K562 (cell line): ENCODE results near the gene CXCR2.

Experiments used
- DACH1 ChIP-seq: fragments of 450-650 bp; IDR thresholded peaks from 2 replicates; pipeline ENCODE4 v1.6.1; 2018; ENCODE audit not compliant: partially characterized antibody
- HMG20B ChIP-seq: fragments of 250-450 bp; sonication (Bioruptor Pico); IDR thresholded peaks from 2 replicates; pipeline ENCODE4 v1.5.0; 2021; ENCODE audit warnings: mild to moderate bottlenecking
- HNRNPUL1 ChIP-seq: fragments of 200-400 bp; formaldehyde crosslinking; IDR thresholded peaks from 2 replicates; pipeline ENCODE4 v1.6.1; 2017; ENCODE audit warnings: low read length
- MTF1 ChIP-seq: fragments of 250-450 bp; sonication (Bioruptor Pico); IDR thresholded peaks from 2 replicates; pipeline ENCODE4 v1.9.0; 2021; ENCODE audit warnings: moderate library complexity, mild to moderate bottlenecking, inconsistent platforms, borderline replicate concordance
- SAP30 ChIP-seq: fragments of 200-600 bp; sonication (generic); IDR thresholded peaks from 2 replicates; pipeline ENCODE4 v1.6.1; 2012; ENCODE audit warnings: borderline replicate concordance, low read depth, mild to moderate bottlenecking, moderate library complexity, low read length, control low read depth, inconsistent platforms; ENCODE audit not compliant: insufficient read depth, poor library complexity, severe bottlenecking
- TF ChIP-seq, protein P1 (sequence below): sonication (generic); formaldehyde crosslinking; IDR thresholded peaks from 2 replicates; pipeline ENCODE4 v1.8.0; 2022; ENCODE audit warnings: mild to moderate bottlenecking, missing genetic modification reagents
- TF ChIP-seq, protein P2 (sequence below): fragments of 450-650 bp; formaldehyde crosslinking; IDR thresholded peaks from 2 replicates; pipeline ENCODE4 v1.4.0; 2020; ENCODE audit warnings: mild to moderate bottlenecking, moderate library complexity
- TF ChIP-seq, protein P3 (sequence below): fragments of 250-450 bp; sonication (Bioruptor Pico); IDR thresholded peaks from 2 replicates; pipeline ENCODE4 v1.4.0; 2020; ENCODE audit warnings: mild to moderate bottlenecking, moderate library complexity, borderline replicate concordance
- TF ChIP-seq, protein P4 (sequence below): conservative IDR thresholded peaks from 2 replicates; pipeline ENCODE4 v1.6.1; 2011; ENCODE audit warnings: low read depth, mild to moderate bottlenecking, low read length; ENCODE audit not compliant: control insufficient read depth
- TF ChIP-seq, protein P5 (sequence below), 3 experiments: IDR thresholded peaks in 2 of 3; conservative IDR thresholded peaks in 1 of 3; 2 replicates each; pipeline ENCODE4 v1.5.1; 2011 to 2012; ENCODE audit warnings: low read length in 3 of 3, mild to moderate bottlenecking in 3 of 3, control low read depth in 2 of 3, improper control_type of control experiment in 1 of 3, inconsistent platforms in 1 of 3, low read depth in 1 of 3, mixed read lengths in 1 of 3, moderate library complexity in 1 of 3; ENCODE audit not compliant: insufficient read depth in 2 of 3
- TF ChIP-seq, protein P6 (sequence below), 2 experiments: fragments of 150-350 bp in 1 of 2; IDR thresholded peaks; 2 replicates each; pipeline ENCODE4 v1.6.1; 2012 to 2016; ENCODE audit warnings: low read depth in 2 of 2, low read length in 2 of 2, mild to moderate bottlenecking in 1 of 2, moderate library complexity in 1 of 2

DNA sequence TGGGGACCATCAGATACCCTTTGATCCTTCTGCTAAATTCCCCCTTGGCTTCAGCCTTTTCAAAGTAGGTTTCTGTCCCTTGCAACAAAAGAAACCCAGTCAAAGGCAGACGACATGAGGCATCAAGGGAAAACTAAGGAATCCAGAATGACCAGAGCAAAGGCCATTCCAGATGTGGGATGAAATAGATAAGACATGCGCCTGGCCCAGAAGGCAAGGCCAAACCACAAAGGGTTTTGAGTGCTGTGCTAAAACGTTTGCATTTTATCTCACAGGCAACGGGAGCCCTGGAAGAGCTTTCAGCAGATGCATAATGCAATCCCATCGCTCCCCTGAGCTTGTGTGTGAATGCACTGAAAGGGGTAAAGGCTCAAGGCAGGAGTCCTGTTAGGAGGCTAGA, 23.3 kb downstream of the CXCR2 start:
- TF ChIP-seq, protein P1, sequence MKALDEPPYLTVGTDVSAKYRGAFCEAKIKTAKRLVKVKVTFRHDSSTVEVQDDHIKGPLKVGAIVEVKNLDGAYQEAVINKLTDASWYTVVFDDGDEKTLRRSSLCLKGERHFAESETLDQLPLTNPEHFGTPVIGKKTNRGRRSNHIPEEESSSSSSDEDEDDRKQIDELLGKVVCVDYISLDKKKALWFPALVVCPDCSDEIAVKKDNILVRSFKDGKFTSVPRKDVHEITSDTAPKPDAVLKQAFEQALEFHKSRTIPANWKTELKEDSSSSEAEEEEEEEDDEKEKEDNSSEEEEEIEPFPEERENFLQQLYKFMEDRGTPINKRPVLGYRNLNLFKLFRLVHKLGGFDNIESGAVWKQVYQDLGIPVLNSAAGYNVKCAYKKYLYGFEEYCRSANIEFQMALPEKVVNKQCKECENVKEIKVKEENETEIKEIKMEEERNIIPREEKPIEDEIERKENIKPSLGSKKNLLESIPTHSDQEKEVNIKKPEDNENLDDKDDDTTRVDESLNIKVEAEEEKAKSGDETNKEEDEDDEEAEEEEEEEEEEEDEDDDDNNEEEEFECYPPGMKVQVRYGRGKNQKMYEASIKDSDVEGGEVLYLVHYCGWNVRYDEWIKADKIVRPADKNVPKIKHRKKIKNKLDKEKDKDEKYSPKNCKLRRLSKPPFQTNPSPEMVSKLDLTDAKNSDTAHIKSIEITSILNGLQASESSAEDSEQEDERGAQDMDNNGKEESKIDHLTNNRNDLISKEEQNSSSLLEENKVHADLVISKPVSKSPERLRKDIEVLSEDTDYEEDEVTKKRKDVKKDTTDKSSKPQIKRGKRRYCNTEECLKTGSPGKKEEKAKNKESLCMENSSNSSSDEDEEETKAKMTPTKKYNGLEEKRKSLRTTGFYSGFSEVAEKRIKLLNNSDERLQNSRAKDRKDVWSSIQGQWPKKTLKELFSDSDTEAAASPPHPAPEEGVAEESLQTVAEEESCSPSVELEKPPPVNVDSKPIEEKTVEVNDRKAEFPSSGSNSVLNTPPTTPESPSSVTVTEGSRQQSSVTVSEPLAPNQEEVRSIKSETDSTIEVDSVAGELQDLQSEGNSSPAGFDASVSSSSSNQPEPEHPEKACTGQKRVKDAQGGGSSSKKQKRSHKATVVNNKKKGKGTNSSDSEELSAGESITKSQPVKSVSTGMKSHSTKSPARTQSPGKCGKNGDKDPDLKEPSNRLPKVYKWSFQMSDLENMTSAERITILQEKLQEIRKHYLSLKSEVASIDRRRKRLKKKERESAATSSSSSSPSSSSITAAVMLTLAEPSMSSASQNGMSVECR (CRISPR knock-in tag), result no peak
- no peak for TF ChIP-seq MTF1 (CRISPR knock-in tag)
- TF ChIP-seq, protein P2, sequence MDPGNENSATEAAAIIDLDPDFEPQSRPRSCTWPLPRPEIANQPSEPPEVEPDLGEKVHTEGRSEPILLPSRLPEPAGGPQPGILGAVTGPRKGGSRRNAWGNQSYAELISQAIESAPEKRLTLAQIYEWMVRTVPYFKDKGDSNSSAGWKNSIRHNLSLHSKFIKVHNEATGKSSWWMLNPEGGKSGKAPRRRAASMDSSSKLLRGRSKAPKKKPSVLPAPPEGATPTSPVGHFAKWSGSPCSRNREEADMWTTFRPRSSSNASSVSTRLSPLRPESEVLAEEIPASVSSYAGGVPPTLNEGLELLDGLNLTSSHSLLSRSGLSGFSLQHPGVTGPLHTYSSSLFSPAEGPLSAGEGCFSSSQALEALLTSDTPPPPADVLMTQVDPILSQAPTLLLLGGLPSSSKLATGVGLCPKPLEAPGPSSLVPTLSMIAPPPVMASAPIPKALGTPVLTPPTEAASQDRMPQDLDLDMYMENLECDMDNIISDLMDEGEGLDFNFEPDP, result no peak
- TF ChIP-seq, protein P3, sequence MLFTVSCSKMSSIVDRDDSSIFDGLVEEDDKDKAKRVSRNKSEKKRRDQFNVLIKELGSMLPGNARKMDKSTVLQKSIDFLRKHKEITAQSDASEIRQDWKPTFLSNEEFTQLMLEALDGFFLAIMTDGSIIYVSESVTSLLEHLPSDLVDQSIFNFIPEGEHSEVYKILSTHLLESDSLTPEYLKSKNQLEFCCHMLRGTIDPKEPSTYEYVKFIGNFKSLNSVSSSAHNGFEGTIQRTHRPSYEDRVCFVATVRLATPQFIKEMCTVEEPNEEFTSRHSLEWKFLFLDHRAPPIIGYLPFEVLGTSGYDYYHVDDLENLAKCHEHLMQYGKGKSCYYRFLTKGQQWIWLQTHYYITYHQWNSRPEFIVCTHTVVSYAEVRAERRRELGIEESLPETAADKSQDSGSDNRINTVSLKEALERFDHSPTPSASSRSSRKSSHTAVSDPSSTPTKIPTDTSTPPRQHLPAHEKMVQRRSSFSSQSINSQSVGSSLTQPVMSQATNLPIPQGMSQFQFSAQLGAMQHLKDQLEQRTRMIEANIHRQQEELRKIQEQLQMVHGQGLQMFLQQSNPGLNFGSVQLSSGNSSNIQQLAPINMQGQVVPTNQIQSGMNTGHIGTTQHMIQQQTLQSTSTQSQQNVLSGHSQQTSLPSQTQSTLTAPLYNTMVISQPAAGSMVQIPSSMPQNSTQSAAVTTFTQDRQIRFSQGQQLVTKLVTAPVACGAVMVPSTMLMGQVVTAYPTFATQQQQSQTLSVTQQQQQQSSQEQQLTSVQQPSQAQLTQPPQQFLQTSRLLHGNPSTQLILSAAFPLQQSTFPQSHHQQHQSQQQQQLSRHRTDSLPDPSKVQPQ, result no peak
- TF ChIP-seq, protein P4, sequence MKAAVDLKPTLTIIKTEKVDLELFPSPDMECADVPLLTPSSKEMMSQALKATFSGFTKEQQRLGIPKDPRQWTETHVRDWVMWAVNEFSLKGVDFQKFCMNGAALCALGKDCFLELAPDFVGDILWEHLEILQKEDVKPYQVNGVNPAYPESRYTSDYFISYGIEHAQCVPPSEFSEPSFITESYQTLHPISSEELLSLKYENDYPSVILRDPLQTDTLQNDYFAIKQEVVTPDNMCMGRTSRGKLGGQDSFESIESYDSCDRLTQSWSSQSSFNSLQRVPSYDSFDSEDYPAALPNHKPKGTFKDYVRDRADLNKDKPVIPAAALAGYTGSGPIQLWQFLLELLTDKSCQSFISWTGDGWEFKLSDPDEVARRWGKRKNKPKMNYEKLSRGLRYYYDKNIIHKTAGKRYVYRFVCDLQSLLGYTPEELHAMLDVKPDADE, result no peak
- no peak for TF ChIP-seq SAP30
- TF ChIP-seq HNRNPUL1, result no peak
- TF ChIP-seq, protein P5, sequence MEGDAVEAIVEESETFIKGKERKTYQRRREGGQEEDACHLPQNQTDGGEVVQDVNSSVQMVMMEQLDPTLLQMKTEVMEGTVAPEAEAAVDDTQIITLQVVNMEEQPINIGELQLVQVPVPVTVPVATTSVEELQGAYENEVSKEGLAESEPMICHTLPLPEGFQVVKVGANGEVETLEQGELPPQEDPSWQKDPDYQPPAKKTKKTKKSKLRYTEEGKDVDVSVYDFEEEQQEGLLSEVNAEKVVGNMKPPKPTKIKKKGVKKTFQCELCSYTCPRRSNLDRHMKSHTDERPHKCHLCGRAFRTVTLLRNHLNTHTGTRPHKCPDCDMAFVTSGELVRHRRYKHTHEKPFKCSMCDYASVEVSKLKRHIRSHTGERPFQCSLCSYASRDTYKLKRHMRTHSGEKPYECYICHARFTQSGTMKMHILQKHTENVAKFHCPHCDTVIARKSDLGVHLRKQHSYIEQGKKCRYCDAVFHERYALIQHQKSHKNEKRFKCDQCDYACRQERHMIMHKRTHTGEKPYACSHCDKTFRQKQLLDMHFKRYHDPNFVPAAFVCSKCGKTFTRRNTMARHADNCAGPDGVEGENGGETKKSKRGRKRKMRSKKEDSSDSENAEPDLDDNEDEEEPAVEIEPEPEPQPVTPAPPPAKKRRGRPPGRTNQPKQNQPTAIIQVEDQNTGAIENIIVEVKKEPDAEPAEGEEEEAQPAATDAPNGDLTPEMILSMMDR (IDR thresholded peaks at IDR 0.05 in 2 of 3, conservative IDR thresholded peaks at IDR 0.05 in 1 of 3; ENCODE audit: insufficient read depth in 2 of 3, low read depth in 1 of 3, low read length in 3 of 3), result no peak
- no peak for TF ChIP-seq HMG20B
- no peak for TF ChIP-seq DACH1
- TF ChIP-seq, protein P6, sequence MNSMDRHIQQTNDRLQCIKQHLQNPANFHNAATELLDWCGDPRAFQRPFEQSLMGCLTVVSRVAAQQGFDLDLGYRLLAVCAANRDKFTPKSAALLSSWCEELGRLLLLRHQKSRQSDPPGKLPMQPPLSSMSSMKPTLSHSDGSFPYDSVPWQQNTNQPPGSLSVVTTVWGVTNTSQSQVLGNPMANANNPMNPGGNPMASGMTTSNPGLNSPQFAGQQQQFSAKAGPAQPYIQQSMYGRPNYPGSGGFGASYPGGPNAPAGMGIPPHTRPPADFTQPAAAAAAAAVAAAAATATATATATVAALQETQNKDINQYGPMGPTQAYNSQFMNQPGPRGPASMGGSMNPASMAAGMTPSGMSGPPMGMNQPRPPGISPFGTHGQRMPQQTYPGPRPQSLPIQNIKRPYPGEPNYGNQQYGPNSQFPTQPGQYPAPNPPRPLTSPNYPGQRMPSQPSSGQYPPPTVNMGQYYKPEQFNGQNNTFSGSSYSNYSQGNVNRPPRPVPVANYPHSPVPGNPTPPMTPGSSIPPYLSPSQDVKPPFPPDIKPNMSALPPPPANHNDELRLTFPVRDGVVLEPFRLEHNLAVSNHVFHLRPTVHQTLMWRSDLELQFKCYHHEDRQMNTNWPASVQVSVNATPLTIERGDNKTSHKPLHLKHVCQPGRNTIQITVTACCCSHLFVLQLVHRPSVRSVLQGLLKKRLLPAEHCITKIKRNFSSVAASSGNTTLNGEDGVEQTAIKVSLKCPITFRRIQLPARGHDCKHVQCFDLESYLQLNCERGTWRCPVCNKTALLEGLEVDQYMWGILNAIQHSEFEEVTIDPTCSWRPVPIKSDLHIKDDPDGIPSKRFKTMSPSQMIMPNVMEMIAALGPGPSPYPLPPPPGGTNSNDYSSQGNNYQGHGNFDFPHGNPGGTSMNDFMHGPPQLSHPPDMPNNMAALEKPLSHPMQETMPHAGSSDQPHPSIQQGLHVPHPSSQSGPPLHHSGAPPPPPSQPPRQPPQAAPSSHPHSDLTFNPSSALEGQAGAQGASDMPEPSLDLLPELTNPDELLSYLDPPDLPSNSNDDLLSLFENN (IDR thresholded peaks at IDR 0.05; ENCODE audit: low read depth in 2 of 2, low read length in 2 of 2), result no peak
